ENCODE measurements around the gene CAPZA1. TPM values are rescaled to one million over a fixed set of nuclear protein-coding genes. Genes with fewer than 3 reads are reported as not detected.

The CAPZA1 gene
- total and polyA plus RNA-seq, 2 donors (not counting 3 experiments of a cell fraction or from before 2014, with no cell fraction given) = 77.1 to 183 TPM

DNA sequence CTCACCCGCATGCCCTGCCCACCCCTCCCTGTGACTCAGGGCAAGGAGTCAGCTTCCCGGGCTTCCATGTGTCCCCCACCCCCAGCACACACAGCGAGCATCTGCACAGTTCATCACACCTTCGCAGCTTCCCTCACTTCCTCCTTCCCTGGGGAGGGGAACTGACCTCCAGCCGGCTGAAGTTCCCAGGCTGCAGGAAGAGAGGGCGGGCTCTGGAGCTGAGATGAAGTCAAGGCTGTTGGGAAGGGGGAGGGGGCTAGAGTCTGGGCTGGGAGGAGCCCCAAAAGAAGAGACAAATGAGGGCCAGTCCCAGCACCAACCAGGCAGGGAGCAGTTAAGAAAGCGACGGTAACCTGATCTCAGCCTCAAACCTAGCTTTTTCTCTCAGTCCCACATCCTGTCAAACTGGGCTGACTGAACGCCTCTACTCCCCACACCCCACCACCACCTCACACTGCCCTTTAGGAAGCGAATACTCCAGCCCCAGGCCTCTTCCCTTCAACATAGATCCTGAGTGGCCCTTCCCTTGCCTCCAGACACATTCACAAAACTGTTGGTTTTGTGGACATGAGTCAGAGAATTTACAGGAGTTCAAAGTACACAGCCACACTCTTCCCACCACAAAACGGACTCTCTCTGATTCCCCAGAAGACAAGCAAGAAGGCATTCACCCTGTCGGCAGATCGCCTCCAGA, 85.4 kb downstream of the CAPZA1 start:
- Histone ChIP-seq H3K9me1 (replicated peaks; ENCODE audit: control insufficient read depth, extremely low read depth, insufficient read depth, low read length) (no peaks in the 10 kb centered on the region), H3K27ac (ENCODE audit: insufficient read depth, low read depth, low read length) (peak overlapping the region; percentile 88), H3K36me3 (ENCODE audit: control insufficient read depth in 2 of 2, extremely low read depth in 1 of 2, insufficient read depth in 2 of 2, low read length in 2 of 2) (peaks cover 12 to 14% of the 10 kb centered on the region in 2 experiments), H3K27me3 (ENCODE audit: control insufficient read depth in 2 of 2, insufficient read depth in 2 of 2, low read length in 2 of 2) (no peaks in the 10 kb centered on the region), H4K20me1 (replicated peaks; ENCODE audit: control insufficient read depth, extremely low read depth, insufficient read depth, low read length) (no peaks in the 10 kb centered on the region), H2AFZ (ENCODE audit: low read depth, low read length) (no peak overlapping the region), H3K4me1 (ENCODE audit: control insufficient read depth, extremely low read depth, insufficient read depth, low read length) (peaks cover 60% of the 10 kb centered on the region), H3K9ac (replicated peaks; ENCODE audit: extremely low read depth, insufficient read depth, low read length) (peak overlapping the region; percentile 96), H3K4me2 (ENCODE audit: insufficient read depth, low read length) (peak overlapping the region; percentile 83), H3K79me2 (ENCODE audit: control insufficient read depth, insufficient read depth, low read length) (peaks cover 48% of the 10 kb centered on the region), H3K9me3 (replicated peaks; ENCODE audit: control insufficient read depth, insufficient read depth, low read length) (no peaks in the 10 kb centered on the region), H3K4me3 (replicated peaks in 1 of 3; ENCODE audit: insufficient read depth in 1 of 3, low read depth in 1 of 3, low read length in 3 of 3) (peak overlapping the region; percentile 81 to 90 (median 89))
- intact Hi-C loops (cut with micrococcal nuclease) (loop anchor here (1.0 to 5.0 kb wide), 5 partner anchors 31 to 1052 kb away; partner anchors contain the start of genes CAPZA1, MOV10, PHTF1 and ST7L), dilution Hi-C loops (cut with MboI; ENCODE audit: extremely low pct_ligation_motif_present, low sequenced_read_pairs) (no loop called here)
- no TSS peak for BruUV-seq (replicated peaks)
- CTCF ChIA-PET = interaction anchor here (0.7 to 2.5 kb wide), 9 partner anchors 10 to 406 kb away, joined by 3 to 15 read pairs (median 4); partner anchors contain the start of genes LRIG2, MOV10 and PPM1J
- POLR2A ChIA-PET = interaction anchor here (0.6 to 2.2 kb wide), 7 partner anchors 10 to 1098 kb away, joined by 3 to 19 read pairs (median 4); partner anchors contain the start of genes MOV10 and PPM1J
- TF ChIP-seq CTCF (IDR thresholded peaks at IDR 0.05; ENCODE audit: extremely low read depth in 1 of 2, insufficient read depth in 1 of 2, low read depth in 1 of 2, low read length in 2 of 2) (no peak), MAX (IDR thresholded peaks at IDR 0.05; ENCODE audit: insufficient read depth, insufficient read length) (peak; percentile 34), JUN (IDR thresholded peaks at IDR 0.05; ENCODE audit: borderline replicate concordance, insufficient read depth, insufficient read length, low read depth) (peak; percentile 22), FOS (IDR thresholded peaks at IDR 0.05; ENCODE audit: borderline replicate concordance, insufficient read depth, low read length) (peak; percentile 88), POLR2AphosphoS5 (IDR thresholded peaks at IDR 0.05; ENCODE audit: insufficient read depth, low read depth, low read length) (peak; percentile 89), MYC (IDR thresholded peaks at IDR 0.05; ENCODE audit: low read depth, low read length) (no peak), POLR2A (IDR thresholded peaks at IDR 0.05; ENCODE audit: low read depth, low read length) (peak; percentile 97), GATA2 (IDR thresholded peaks at IDR 0.05; ENCODE audit: insufficient read depth, insufficient read length, low read depth, low read length) (peak; percentile 33)
- DNase-seq (ENCODE audit: low read depth, low spot score) (peak; percentile 97), FAIRE-seq (peak; percentile 100)

Measured in endothelial cell of umbilical vein (primary cell).